ENCODE results near the gene REX1BD.

REX1BD gene

DNA sequence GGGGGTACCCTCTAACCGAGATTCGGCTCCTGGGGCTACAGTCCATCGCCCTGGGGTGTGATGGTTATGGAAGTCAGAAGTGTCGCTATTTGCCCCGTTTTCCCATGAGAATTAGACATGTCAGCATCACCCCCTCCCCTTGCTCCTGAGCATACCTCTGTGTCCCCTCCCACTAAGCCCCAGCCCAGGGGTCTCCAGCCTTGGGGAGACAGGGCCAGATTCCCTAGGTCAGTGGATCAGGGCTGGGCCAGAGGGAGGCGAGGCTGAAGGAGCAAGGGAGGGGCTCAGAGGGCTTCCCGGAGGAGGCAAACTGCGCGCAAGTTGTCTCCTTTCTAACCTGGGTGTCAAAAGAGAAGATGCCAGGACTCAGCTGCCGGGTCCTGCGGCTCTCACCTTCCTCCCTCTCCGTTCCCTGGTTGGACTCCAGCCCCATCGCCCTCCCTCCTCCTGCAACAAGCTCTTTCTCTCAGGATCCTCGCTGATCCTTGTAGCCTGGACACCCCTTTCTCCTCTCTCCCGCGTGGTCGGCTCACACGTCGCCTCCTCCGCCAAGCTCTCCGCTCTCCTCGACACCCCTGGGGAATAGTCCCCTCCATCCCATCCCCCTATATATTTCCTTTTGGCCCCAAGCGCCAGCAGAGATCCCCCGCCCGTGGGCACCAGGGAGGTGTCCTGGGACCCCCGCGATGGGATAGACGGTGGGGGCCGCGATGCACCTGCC is 23.6 kb downstream of the REX1BD start:
- no peak for DNase-seq (ENCODE audit: low spot score)
- TF ChIP-seq, protein P1, sequence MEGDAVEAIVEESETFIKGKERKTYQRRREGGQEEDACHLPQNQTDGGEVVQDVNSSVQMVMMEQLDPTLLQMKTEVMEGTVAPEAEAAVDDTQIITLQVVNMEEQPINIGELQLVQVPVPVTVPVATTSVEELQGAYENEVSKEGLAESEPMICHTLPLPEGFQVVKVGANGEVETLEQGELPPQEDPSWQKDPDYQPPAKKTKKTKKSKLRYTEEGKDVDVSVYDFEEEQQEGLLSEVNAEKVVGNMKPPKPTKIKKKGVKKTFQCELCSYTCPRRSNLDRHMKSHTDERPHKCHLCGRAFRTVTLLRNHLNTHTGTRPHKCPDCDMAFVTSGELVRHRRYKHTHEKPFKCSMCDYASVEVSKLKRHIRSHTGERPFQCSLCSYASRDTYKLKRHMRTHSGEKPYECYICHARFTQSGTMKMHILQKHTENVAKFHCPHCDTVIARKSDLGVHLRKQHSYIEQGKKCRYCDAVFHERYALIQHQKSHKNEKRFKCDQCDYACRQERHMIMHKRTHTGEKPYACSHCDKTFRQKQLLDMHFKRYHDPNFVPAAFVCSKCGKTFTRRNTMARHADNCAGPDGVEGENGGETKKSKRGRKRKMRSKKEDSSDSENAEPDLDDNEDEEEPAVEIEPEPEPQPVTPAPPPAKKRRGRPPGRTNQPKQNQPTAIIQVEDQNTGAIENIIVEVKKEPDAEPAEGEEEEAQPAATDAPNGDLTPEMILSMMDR (IDR thresholded peaks at IDR 0.05) = no peak
- Histone ChIP-seq H3K27ac (no peak overlapping the region), H3K4me3 (peak overlapping the region; percentile 83)

DNA sequence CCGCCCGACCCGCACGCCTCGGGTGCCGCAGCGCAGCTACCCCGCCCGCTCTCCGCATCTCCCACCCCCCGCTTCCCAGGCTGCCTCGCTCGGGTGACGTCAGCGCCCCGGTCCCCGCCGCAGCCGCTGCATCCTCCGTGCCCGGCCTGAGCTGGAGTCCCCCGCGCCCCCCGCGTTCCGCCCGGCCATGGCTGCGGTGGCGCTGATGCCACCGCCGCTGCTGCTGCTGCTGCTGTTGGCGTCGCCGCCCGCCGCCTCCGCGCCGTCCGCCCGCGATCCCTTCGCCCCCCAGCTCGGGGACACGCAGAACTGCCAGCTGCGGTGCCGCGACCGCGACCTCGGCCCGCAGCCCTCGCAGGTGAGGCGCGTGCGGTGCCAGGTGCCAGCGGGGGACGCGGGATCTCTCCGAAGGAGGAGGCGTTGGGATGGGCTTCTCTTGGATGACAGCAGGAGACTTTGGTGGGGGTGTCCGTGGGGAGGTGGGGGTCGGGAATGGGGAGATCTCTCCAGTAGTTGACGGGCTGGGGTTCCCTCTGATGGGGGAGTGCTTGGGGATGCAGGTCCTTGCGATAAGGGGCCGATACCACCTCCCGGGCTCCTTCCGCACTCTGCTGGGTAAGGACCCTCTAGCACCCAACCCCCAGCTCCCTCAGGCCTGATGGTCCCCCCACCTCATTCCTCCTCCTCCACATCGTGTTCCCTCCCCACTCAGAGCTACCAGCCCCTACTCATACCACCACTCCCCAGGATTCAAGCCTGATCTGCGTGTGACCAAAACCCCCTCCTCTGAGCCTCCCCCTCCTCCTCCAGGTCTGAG is 24.4 kb downstream of the REX1BD start, which contains the start of gene TMEM59L:
Gene TMEM59L, plus strand, starts transcription at position 99 of the 817 bp plus-strand sequence. Its CDS starts 89 bp downstream, at position 188.
- DNase-seq (ENCODE audit: low spot score) = no peak
- H3K4me3 ChIP-seq = peak within 1 kb of the TSS; percentile 83

DNA sequence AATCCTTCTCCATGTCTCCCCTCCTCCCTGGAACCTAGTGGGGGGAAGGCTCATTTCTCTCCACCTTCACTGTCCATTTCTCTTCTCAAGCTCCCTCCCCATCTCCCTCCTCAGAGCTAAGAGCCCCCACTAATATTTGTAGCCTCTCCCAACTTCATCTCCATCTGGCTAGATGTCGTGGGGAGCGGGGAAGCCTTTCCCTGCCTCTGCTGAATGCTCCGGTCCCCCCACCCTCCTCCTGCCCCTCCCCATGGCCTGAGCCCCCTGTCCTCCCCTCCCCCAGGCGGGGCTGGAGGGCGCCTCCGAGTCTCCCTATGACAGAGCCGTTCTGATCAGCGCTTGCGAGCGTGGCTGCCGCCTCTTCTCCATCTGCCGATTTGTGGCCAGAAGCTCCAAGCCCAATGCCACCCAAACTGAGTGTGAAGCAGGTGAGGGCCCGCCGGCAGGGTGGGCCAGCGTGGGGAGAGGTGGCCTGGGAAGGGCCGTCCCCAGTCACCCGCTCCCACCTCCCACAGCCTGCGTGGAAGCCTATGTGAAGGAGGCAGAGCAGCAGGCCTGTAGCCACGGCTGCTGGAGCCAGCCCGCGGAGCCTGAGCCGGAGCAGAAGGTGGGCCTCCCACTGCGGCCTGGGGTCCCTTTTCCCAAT is 25.1 kb downstream of the REX1BD start:
- H3K4me3 ChIP-seq = peak overlapping the region; percentile 83
- TF ChIP-seq, protein P1 (IDR thresholded peaks at IDR 0.05) = no peak
- H3K27ac ChIP-seq = no peak overlapping the region
- DNase-seq (ENCODE audit: low spot score) = no peak

More for the DNA sequence above, 24.4 kb downstream of the REX1BD start, which contains the start of gene TMEM59L:
- TF ChIP-seq, protein P1 (IDR thresholded peaks at IDR 0.05) = no peak
- no peak within 1 kb of the TSS for H3K27ac ChIP-seq

DNA sequence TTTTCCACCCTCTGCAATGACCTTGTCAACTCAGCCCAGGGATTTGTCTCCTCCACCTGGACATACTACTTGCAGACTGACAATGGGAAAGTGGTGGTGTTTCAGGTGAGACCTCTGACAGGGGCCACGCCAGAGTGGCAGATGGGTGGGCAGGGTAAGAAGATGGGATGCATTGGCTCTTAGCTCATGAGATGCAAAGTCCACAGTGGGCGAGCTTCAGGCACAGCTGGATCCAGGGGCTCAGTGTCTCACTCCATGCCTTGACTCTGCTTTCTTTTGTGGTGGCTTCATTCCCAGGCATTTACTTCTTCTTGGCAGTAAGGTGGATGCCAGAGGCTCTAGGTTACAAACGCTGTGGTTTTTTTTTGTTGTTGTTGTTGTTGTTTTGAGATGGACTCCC is 27.4 kb downstream of the REX1BD start:
- TF ChIP-seq, protein P1 (IDR thresholded peaks at IDR 0.05) = no peak
- DNase-seq (ENCODE audit: low spot score) = no peak
- H3K27ac ChIP-seq = no peak overlapping the region

DNA sequence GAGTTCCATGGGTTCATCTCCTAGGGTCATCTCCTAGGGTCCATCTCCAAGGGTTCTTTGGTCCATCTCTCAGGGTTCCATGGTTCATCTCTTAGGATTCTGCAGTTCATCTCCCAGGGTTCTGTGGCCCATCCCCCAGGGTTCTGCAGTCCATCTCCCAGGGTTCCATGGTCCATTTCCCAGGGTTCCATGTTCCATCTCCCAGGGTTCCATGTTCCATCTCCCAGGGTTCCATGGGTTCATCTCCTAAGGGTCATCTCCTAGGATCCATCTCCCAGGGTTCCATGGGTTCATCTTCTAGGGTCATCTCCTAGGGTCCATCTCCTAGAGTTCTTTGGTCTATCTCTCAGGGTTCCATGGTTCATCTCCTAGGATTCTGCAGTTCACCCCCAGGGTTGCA is 29.0 kb downstream of the REX1BD start:
- Histone ChIP-seq H3K4me3 (no peak overlapping the region), H3K27ac (no peak overlapping the region)
- TF ChIP-seq, protein P1 (IDR thresholded peaks at IDR 0.05) = no peak
- DNase-seq (ENCODE audit: low spot score) = no peak

More for the DNA sequence above, 27.4 kb downstream of the REX1BD start:
- no peak overlapping the region for H3K4me3 ChIP-seq

DNA sequence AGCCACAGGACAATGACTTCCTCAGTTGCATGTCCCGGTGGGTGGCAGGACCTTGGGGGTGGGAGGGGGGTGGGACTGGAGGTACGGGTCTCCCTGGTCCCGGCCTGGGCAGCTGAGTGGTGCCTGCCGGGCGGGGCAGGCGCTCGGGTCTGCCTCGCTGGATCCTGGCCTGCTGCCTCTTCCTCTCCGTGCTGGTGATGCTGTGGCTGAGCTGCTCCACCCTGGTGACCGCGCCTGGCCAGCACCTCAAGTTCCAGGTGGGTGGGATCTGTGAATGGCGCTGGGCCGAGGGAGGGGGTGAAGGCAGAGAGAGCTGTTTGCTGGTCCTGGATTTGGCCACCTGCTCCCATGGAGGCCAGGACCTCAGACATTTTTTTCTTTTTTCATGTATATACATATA is 29.6 kb downstream of the REX1BD start:
- Histone ChIP-seq H3K4me3 (no peak overlapping the region), H3K27ac (no peak overlapping the region)
- no peak for DNase-seq (ENCODE audit: low spot score)
- TF ChIP-seq, protein P1 (IDR thresholded peaks at IDR 0.05) = no peak
